ENCODE data around the gene PHPT1.

Gene PHPT1

GRCh38 chr9:136850866-136851775 lies 1.9 kb downstream of the PHPT1 start:
- TF ChIP-seq CTCF (conservative IDR thresholded peaks at IDR 0.05; ENCODE audit: low read length) = no peak
- DNase-seq (ENCODE audit: low read depth) = no peak
- no peak overlapping the region for H3K4me3 ChIP-seq (ENCODE audit: low read length)

DNA sequence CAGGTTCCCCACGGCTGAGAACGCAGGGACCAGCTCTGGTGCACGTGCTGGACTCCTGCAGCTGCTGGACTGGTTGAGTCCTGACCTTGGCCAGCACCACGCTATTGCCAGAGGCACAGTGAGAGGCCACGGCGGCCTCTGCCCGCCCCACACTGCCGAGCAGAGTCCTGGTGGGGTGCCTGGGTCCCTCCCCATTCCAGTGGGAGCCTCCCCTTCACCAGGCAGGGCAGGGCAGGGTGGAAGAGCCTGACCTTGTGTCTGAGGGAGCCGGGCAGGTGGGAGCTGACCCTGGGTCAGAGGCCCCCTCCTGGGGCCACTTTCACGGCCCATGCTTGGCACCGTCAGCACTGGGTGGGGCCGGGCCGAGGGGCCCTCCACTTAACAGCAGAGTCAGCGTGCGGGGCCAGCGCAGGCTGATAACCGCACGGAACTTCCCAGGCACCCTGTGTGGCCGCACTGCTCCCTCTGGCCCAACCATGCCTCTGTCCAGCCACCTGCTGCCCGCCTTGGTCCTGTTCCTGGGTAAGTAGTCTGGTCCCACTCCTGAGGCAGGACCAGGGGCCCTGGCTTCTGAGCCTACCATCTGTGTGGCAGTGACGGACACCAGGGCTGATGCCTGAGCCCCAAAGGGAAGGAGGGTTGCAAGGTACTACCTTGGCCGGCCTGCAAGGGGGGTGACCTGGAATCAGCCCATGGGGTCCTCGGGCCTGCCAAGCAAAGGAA lies 2.9 kb downstream of the PHPT1 start, which contains the start of gene MAMDC4:
Gene MAMDC4, plus strand, starts transcription at position 406 of the 723 bp plus-strand sequence. Its CDS starts 71 bp downstream, at position 477.
- no peak within 1 kb of the TSS for H3K4me3 ChIP-seq (ENCODE audit: low read length)
- DNase-seq (ENCODE audit: low read depth) = no peak
- TF ChIP-seq CTCF (conservative IDR thresholded peaks at IDR 0.05; ENCODE audit: low read length) = no peak

GRCh38 chr9:136852664-136853595 lies 3.7 kb downstream of the PHPT1 start:
- TF ChIP-seq CTCF (conservative IDR thresholded peaks at IDR 0.05; ENCODE audit: low read length) = no peak
- DNase-seq (ENCODE audit: low read depth) = no peak
- H3K4me3 ChIP-seq (ENCODE audit: low read length) = no peak overlapping the region

DNA sequence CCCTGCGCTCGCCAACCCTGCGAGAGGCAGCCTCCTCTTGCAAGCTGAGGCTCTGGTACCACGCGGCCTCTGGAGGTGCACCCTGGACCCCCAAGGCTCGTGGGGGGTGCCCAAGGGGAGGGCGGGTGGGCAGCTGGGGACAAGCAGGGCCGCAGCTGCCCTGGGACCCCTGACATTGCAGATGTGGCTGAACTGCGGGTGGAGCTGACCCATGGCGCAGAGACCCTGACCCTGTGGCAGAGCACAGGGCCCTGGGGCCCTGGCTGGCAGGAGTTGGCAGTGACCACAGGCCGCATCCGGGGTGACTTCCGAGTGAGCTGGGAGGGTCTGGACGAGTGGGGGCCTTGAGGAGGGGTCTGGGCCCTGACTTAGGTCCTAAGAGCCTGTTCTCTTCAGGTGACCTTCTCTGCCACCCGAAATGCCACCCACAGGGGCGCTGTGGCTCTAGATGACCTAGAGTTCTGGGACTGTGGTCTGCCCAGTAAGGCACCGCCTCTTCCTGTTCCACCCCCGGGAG lies 4.4 kb downstream of the PHPT1 start:
- no peak for DNase-seq (ENCODE audit: low read depth)
- TF ChIP-seq CTCF (conservative IDR thresholded peaks at IDR 0.05; ENCODE audit: low read length) = no peak
- H3K4me3 ChIP-seq (ENCODE audit: low read length) = no peak overlapping the region

GRCh38 chr9:136854113-136854841 lies 5.1 kb downstream of the PHPT1 start:
- no peak for TF ChIP-seq CTCF (conservative IDR thresholded peaks at IDR 0.05; ENCODE audit: low read length)
- no peak for DNase-seq (ENCODE audit: low read depth)
- H3K4me3 ChIP-seq (ENCODE audit: low read length) = no peak overlapping the region
